Measurements from ENCODE around the gene VSTM2B.

- TF ChIP-seq, protein P1, sequence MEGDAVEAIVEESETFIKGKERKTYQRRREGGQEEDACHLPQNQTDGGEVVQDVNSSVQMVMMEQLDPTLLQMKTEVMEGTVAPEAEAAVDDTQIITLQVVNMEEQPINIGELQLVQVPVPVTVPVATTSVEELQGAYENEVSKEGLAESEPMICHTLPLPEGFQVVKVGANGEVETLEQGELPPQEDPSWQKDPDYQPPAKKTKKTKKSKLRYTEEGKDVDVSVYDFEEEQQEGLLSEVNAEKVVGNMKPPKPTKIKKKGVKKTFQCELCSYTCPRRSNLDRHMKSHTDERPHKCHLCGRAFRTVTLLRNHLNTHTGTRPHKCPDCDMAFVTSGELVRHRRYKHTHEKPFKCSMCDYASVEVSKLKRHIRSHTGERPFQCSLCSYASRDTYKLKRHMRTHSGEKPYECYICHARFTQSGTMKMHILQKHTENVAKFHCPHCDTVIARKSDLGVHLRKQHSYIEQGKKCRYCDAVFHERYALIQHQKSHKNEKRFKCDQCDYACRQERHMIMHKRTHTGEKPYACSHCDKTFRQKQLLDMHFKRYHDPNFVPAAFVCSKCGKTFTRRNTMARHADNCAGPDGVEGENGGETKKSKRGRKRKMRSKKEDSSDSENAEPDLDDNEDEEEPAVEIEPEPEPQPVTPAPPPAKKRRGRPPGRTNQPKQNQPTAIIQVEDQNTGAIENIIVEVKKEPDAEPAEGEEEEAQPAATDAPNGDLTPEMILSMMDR (IDR thresholded peaks at IDR 0.05), result no peak
- TF ChIP-seq TCF7L2 (IDR thresholded peaks at IDR 0.05; ENCODE audit: low read depth, low read length), result no peak
Measured at GRCh38 chr19:29497241-29497640, 28.6 kb upstream of the VSTM2B start.
